HG03025 (cell line): Measurements from ENCODE around the gene ACTR1B.
"Not testable (repeated sequence)": the region's sequence is repeated elsewhere in the genome, so short reads cannot be mapped to it uniquely, and the experiment has no call there.

Experiments used
- ATAC-seq: cut with Tn5 transposase; IDR thresholded peaks from one replicate; pipeline ENCODE4 v1.9.1; 2021; ENCODE audit warnings: mild to moderate bottlenecking, moderate library complexity; ENCODE audit not compliant: unreplicated experiment, low FRiP score

ACTR1B gene

GRCh38 chr2:97663962-97664635, at the start of gene ACTR1B:
ACTR1B (minus strand) TSS chr2:97664044; CDS start chr2:97663890, 154 bp downstream.
- ATAC-seq: peak; percentile 83

GRCh38 chr2:97712693-97713295, 49.0 kb upstream of the ACTR1B start:
- ATAC-seq: no peak

- not testable (repeated sequence) for ATAC-seq
Observed at GRCh38 chr2:97712175-97712574, 48.3 kb upstream of the ACTR1B start.

- no peak for ATAC-seq
Observed at GRCh38 chr2:97711394-97711711, 47.5 kb upstream of the ACTR1B start.

GRCh38 chr2:97708608-97709007, 44.8 kb upstream of the ACTR1B start:
- ATAC-seq: no peak

- ATAC-seq: no peak
Observed at GRCh38 chr2:97708048-97708380, 44.2 kb upstream of the ACTR1B start.

- ATAC-seq: no peak
Observed at GRCh38 chr2:97707362-97708047, 43.7 kb upstream of the ACTR1B start.

GRCh38 chr2:97706708-97707345, 43.0 kb upstream of the ACTR1B start:
- ATAC-seq: no peak

- ATAC-seq: no peak
Observed at GRCh38 chr2:97706112-97706511, 42.3 kb upstream of the ACTR1B start.

GRCh38 chr2:97704989-97705388, 41.1 kb upstream of the ACTR1B start:
- ATAC-seq: no peak

GRCh38 chr2:97703741-97704140, 39.9 kb upstream of the ACTR1B start:
- no peak for ATAC-seq

- no peak for ATAC-seq
Observed at GRCh38 chr2:97702731-97703470, 39.1 kb upstream of the ACTR1B start.

GRCh38 chr2:97701851-97702465, 38.1 kb upstream of the ACTR1B start:
- no peak for ATAC-seq

- ATAC-seq: no peak
Observed at GRCh38 chr2:97701186-97701585, 37.3 kb upstream of the ACTR1B start.

GRCh38 chr2:97699765-97700444, 36.1 kb upstream of the ACTR1B start:
- ATAC-seq: no peak

GRCh38 chr2:97698530-97698929, 34.7 kb upstream of the ACTR1B start:
- ATAC-seq: no peak

GRCh38 chr2:97697252-97698235, 33.7 kb upstream of the ACTR1B start:
- peak; percentile 71 for ATAC-seq

- ATAC-seq: no peak
Observed at GRCh38 chr2:97695744-97696143, 31.9 kb upstream of the ACTR1B start.

GRCh38 chr2:97693476-97693875, 29.6 kb upstream of the ACTR1B start:
- ATAC-seq: no peak
